GM23248 (cell line): Measurements from ENCODE around the gene KCNIP3.

Source experiments
- EZH2 ChIP-seq: fragments of 200-600 bp; sonication (generic); IDR thresholded peaks from 2 replicates; pipeline ENCODE4 v1.6.1; 2018; ENCODE audit warnings: antibody characterized with exemption, mild to moderate bottlenecking; ENCODE audit not compliant: insufficient read depth, poor library complexity, severe bottlenecking
- EZH2phosphoT487 ChIP-seq: fragments of 200-600 bp; sonication (generic); IDR thresholded peaks from 2 replicates; pipeline ENCODE4 v1.6.1; 2018; ENCODE audit warnings: antibody characterized with exemption, moderate library complexity, mild to moderate bottlenecking, low read depth; ENCODE audit not compliant: insufficient read depth

DNA sequence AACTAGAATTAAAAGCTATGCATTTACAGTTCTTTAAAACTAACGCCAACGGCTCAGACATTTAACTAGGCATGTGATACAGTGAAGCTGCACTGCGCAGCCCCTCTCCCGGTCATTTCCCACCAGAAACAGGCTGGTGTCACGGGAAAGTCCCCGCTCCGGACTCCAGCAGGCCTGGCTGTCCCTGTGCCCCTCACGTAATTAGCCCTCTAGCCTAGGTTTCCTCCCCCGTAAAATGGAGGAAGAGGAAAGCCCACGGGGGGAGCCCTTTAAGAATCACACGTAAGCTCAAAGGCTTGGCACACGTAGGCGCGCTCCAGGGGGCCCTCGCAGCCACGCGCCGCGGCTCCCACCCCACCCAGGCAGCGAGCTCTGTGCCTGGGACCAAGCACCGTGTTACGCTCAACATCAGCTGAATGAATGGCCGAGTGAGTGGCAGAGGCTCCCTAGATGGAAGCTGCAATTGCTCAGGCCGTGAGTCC is 48.0 kb downstream of the KCNIP3 start:
- TF ChIP-seq EZH2 (no peak), EZH2phosphoT487 (no peak)
